K562 (cell line): ENCODE results near the gene DCAF7. TPM values are rescaled to one million over a fixed set of nuclear protein-coding genes. Genes with fewer than 3 reads are reported as not detected.

Experiments used
- CAMTA2 ChIP-seq: fragments of 250-450 bp; sonication (Bioruptor Pico); conservative IDR thresholded peaks from 2 replicates; pipeline ENCODE4 v1.5.1; 2022
- JUNB ChIP-seq: fragments of 450-650 bp; formaldehyde crosslinking; conservative IDR thresholded peaks from 2 replicates; pipeline ENCODE4 v1.4.0; 2020; ENCODE audit warnings: mild to moderate bottlenecking
- NR1H2 ChIP-seq: sonication (generic); formaldehyde crosslinking; IDR thresholded peaks from 2 replicates; pipeline ENCODE4 v1.4.0; 2020; ENCODE audit warnings: mild to moderate bottlenecking, missing genetic modification reagents
- PHF21A ChIP-seq: fragments of 450-650 bp; IDR thresholded peaks from 2 replicates; pipeline ENCODE4 v1.6.1; 2017; ENCODE audit warnings: low read depth, borderline replicate concordance
- RBFOX2 ChIP-seq: fragments of 200-400 bp; formaldehyde crosslinking; IDR thresholded peaks from 2 replicates; pipeline ENCODE4 v1.6.1; 2017; ENCODE audit warnings: low read depth, mild to moderate bottlenecking, low read length, moderate library complexity
- TEAD4 ChIP-seq, 2 experiments: sonication (generic) in 1 of 2; formaldehyde crosslinking in 1 of 2; IDR thresholded peaks; 2 replicates each; pipeline versions ENCODE4 v1.6.1 to v1.8.0; 2012 to 2022; ENCODE audit warnings: borderline replicate concordance in 1 of 2, inconsistent platforms in 1 of 2, low read length in 1 of 2, mild to moderate bottlenecking in 1 of 2, missing genetic modification reagents in 1 of 2
- U2AF1 ChIP-seq: fragments of 200-400 bp; formaldehyde crosslinking; optimal IDR thresholded peaks from 2 replicates; pipeline ENCODE3; 2017; ENCODE audit warnings: mild to moderate bottlenecking, low read depth, low read length, moderate library complexity
- ZNF699 ChIP-seq: fragments of 250-450 bp; sonication (Bioruptor Pico); IDR thresholded peaks from 2 replicates; pipeline ENCODE4 v1.8.0; 2021; ENCODE audit warnings: mild to moderate bottlenecking, moderate library complexity; ENCODE audit not compliant: insufficient replicate concordance
- polyA plus RNA-seq, 8 experiments: library from polyadenylated mRNA; depleted of rRNA in 4 of 8; stranded (reverse) in 5 of 8; unstranded in 3 of 8; fragments of >200 nt; fragmentation: Nextera tagmentation in 2 of 8; fragmentation: Illumina TruSeq in 1 of 8; extraction: Ambion mirVana in 2 of 8; extraction: Trizol in 1 of 8; gene quantifications; 2 replicates each; pipeline versions ENCODE4 v1.2.1 to v1.2.3, GENCODE V29; 2011 to 2014; ENCODE audit warnings: inconsistent platforms in 1 of 8, missing spikeins in 1 of 8
- total RNA-seq, 7 experiments: library from RNA; depleted of rRNA in 6 of 7; stranded (reverse); fragments of >200 nt in 6 of 7; fragmentation: Illumina TruSeq in 2 of 7; extraction: Trizol in 2 of 7; gene quantifications; 2 replicates each; pipeline versions ENCODE4 v1.2.1 to v1.2.3, GENCODE V29; 2011 to 2021; ENCODE audit warnings: low replicate concordance in 1 of 7
- TF ChIP-seq, protein P1 (sequence below): sonication (generic); formaldehyde crosslinking; IDR thresholded peaks from 2 replicates; pipeline ENCODE4 v1.8.0; 2023; ENCODE audit warnings: missing genetic modification reagents, mild to moderate bottlenecking, borderline replicate concordance
- TF ChIP-seq, protein P2 (sequence below): sonication (generic); formaldehyde crosslinking; IDR thresholded peaks from 2 replicates; pipeline ENCODE4 v1.8.1; 2023; ENCODE audit warnings: mild to moderate bottlenecking, missing genetic modification reagents
- TF ChIP-seq, protein P3 (sequence below): sonication (generic); formaldehyde crosslinking; IDR thresholded peaks from 2 replicates; pipeline ENCODE4 v1.8.0; 2022; ENCODE audit warnings: mild to moderate bottlenecking, low read depth, missing genetic modification reagents
- TF ChIP-seq, protein P4 (sequence below): fragments of 450-650 bp; formaldehyde crosslinking; IDR thresholded peaks from 2 replicates; pipeline ENCODE4 v1.4.0; 2022; ENCODE audit warnings: missing genetic modification characterization

The DCAF7 gene
- total and polyA plus RNA-seq, 9 of the 15 experiments (the other 6 are each of a cell fraction or from before 2014, with no cell fraction given), result 30.8 to 123 (median 40.2) TPM

DNA sequence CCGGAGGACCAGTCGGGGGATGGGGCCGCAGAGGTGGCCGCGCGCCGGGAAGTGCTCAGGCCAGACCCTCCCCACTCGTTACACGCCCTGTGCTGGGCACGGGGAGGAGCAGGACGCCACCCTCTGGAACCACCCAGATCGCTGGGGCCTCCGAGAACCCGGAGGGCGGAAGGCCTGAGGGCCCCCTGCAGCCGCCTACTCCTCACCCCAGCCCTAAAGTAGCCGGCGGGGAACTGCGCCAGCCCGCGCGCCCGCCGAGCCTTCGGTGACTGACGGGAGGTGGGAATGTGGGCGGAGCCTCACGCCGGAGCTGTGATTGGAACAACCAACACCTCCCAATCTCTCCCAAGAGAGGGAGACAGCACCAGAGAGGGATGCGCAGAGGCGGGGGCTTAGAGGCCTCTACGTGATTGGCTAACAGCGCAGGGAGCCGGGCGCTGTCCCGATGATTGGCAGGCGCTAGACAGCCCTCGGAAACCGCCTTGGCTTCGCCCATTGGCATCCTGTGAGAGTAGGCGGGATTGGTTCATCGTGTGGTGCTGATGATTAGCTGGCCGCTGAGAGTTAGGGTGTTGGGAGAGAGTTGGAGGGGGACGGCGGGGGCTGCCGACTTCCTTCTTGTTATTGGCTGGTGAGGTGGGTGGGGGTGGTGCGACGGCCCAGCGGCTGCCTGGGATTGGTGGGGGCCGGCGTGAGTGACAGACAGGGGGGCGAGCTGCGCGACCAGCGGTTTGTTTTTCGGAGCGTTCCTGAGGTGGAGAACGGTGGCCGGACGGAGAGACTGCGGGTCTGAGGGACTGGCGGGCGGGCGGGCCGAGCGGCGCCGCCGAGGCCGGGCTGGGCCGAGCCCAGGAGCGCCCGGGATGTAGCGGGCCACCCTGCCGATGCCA, 71.7 kb downstream of the DCAF7 start, which contains the start of gene MAP3K3 (continued):
- peak; percentile 33; the same call in 1 of the 2 replicates for TF ChIP-seq TEAD4 (IDR thresholded peaks at IDR 0.05; ENCODE audit: low read length)
- TF ChIP-seq TEAD4 (CRISPR knock-in tag; IDR thresholded peaks at IDR 0.05; ENCODE audit: borderline replicate concordance), result no peak
- TF ChIP-seq, protein P1, sequence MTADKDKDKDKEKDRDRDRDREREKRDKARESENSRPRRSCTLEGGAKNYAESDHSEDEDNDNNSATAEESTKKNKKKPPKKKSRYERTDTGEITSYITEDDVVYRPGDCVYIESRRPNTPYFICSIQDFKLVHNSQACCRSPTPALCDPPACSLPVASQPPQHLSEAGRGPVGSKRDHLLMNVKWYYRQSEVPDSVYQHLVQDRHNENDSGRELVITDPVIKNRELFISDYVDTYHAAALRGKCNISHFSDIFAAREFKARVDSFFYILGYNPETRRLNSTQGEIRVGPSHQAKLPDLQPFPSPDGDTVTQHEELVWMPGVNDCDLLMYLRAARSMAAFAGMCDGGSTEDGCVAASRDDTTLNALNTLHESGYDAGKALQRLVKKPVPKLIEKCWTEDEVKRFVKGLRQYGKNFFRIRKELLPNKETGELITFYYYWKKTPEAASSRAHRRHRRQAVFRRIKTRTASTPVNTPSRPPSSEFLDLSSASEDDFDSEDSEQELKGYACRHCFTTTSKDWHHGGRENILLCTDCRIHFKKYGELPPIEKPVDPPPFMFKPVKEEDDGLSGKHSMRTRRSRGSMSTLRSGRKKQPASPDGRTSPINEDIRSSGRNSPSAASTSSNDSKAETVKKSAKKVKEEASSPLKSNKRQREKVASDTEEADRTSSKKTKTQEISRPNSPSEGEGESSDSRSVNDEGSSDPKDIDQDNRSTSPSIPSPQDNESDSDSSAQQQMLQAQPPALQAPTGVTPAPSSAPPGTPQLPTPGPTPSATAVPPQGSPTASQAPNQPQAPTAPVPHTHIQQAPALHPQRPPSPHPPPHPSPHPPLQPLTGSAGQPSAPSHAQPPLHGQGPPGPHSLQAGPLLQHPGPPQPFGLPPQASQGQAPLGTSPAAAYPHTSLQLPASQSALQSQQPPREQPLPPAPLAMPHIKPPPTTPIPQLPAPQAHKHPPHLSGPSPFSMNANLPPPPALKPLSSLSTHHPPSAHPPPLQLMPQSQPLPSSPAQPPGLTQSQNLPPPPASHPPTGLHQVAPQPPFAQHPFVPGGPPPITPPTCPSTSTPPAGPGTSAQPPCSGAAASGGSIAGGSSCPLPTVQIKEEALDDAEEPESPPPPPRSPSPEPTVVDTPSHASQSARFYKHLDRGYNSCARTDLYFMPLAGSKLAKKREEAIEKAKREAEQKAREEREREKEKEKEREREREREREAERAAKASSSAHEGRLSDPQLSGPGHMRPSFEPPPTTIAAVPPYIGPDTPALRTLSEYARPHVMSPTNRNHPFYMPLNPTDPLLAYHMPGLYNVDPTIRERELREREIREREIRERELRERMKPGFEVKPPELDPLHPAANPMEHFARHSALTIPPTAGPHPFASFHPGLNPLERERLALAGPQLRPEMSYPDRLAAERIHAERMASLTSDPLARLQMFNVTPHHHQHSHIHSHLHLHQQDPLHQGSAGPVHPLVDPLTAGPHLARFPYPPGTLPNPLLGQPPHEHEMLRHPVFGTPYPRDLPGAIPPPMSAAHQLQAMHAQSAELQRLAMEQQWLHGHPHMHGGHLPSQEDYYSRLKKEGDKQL (CRISPR knock-in tag), result no peak
- TF ChIP-seq RBFOX2, result peak; percentile 97
- TF ChIP-seq JUNB (CRISPR knock-in tag), result no peak
- no peak for TF ChIP-seq NR1H2
- TF ChIP-seq U2AF1, result no peak
- TF ChIP-seq, protein P2, sequence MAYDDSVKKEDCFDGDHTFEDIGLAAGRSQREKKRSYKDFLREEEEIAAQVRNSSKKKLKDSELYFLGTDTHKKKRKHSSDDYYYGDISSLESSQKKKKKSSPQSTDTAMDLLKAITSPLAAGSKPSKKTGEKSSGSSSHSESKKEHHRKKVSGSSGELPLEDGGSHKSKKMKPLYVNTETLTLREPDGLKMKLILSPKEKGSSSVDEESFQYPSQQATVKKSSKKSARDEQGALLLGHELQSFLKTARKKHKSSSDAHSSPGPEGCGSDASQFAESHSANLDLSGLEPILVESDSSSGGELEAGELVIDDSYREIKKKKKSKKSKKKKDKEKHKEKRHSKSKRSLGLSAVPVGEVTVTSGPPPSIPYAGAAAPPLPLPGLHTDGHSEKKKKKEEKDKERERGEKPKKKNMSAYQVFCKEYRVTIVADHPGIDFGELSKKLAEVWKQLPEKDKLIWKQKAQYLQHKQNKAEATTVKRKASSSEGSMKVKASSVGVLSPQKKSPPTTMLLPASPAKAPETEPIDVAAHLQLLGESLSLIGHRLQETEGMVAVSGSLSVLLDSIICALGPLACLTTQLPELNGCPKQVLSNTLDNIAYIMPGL, result no peak
- TF ChIP-seq, protein P3, sequence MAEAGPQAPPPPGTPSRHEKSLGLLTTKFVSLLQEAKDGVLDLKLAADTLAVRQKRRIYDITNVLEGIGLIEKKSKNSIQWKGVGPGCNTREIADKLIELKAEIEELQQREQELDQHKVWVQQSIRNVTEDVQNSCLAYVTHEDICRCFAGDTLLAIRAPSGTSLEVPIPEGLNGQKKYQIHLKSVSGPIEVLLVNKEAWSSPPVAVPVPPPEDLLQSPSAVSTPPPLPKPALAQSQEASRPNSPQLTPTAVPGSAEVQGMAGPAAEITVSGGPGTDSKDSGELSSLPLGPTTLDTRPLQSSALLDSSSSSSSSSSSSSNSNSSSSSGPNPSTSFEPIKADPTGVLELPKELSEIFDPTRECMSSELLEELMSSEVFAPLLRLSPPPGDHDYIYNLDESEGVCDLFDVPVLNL (CRISPR knock-in tag), result no peak
- no peak for TF ChIP-seq CAMTA2 (CRISPR knock-in tag)
- no peak for TF ChIP-seq ZNF699 (CRISPR knock-in tag)
- TF ChIP-seq, protein P4, sequence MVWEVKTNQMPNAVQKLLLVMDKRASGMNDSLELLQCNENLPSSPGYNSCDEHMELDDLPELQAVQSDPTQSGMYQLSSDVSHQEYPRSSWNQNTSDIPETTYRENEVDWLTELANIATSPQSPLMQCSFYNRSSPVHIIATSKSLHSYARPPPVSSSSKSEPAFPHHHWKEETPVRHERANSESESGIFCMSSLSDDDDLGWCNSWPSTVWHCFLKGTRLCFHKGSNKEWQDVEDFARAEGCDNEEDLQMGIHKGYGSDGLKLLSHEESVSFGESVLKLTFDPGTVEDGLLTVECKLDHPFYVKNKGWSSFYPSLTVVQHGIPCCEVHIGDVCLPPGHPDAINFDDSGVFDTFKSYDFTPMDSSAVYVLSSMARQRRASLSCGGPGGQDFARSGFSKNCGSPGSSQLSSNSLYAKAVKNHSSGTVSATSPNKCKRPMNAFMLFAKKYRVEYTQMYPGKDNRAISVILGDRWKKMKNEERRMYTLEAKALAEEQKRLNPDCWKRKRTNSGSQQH (CRISPR knock-in tag), result no peak
- TF ChIP-seq PHF21A, result peak; percentile 90; the same call in 1 of the 2 replicates
